Ishikawa (cell line): ENCODE measurements around the gene ATP9A.

Experiments
- CEBPB ChIP-seq: IDR thresholded peaks from 2 replicates; pipeline ENCODE4 v1.6.1; 2012
- CREB1 ChIP-seq: IDR thresholded peaks from 2 replicates; pipeline ENCODE4 v1.6.1; 2012; ENCODE audit warnings: low read depth
- EGR1 ChIP-seq: IDR thresholded peaks from 2 replicates; pipeline ENCODE4 v1.6.1; 2012
- EP300 ChIP-seq: IDR thresholded peaks from 2 replicates; pipeline ENCODE4 v1.6.1; 2012; ENCODE audit warnings: borderline replicate concordance
- FOXM1 ChIP-seq: IDR thresholded peaks from 2 replicates; pipeline ENCODE4 v1.6.1; 2012; ENCODE audit warnings: low read depth, borderline replicate concordance
- MAX ChIP-seq: IDR thresholded peaks from 2 replicates; pipeline ENCODE4 v1.6.1; 2012
- RAD21 ChIP-seq: IDR thresholded peaks from 2 replicates; pipeline ENCODE4 v1.6.1; 2012; ENCODE audit warnings: low read depth
- REST ChIP-seq: IDR thresholded peaks from 2 replicates; pipeline ENCODE4 v1.6.1; 2012; ENCODE audit warnings: low read depth, mild to moderate bottlenecking
- TAF1 ChIP-seq: IDR thresholded peaks from 2 replicates; pipeline ENCODE4 v1.6.1; 2012; ENCODE audit warnings: low read depth, mild to moderate bottlenecking
- TCF12 ChIP-seq: IDR thresholded peaks from 2 replicates; pipeline ENCODE4 v1.6.1; 2012; ENCODE audit warnings: low read depth
- USF1 ChIP-seq: IDR thresholded peaks from 2 replicates; pipeline ENCODE4 v1.6.1; 2012
- YY1 ChIP-seq: IDR thresholded peaks from 2 replicates; pipeline ENCODE4 v1.6.1; 2012; ENCODE audit warnings: low read depth

GRCh38 chr20:51612896-51613295 lies 155.3 kb downstream of the ATP9A start:
- TF ChIP-seq USF1 (no peak), TAF1 (no peak), YY1 (no peak), RAD21 (no peak), MAX (no peak), EP300 (no peak), REST (no peak), TCF12 (no peak), EGR1 (no peak), FOXM1 (no peak), CEBPB (no peak), CREB1 (no peak)
